ENCODE data around the gene DYNLT2.
A peak's percentile ranks its signal among the peaks of the same experiment; 100 is the strongest.
"Not testable (repeated sequence)": the region's sequence is repeated elsewhere in the genome, so short reads cannot be mapped to it uniquely, and the experiment has no call there.

DYNLT2 gene

DNA sequence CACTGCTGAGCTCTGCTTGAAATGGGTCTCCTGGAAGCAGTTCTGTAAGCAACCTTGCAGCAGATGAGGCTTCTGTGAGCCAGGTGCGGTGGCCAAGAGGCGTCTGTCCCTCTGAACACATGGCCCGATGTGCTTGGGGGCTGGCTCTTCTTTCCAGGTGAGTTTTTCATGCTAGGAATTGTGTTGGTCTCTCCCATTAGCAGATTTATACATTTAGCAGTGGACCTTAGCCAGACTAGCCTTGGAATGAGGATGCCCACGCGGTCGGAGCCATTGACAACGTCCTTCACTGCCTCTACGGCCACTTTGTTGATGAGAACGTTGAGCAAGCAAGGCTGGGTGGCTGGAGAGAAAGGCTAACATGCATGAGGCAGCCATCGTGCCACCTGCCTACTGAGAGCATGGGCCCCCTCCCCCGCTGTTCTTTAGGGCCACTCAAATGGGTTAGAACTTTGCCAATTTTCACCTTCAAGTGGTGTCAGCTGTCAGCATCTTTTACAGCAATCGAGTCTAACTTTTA, 33.5 kb upstream of the DYNLT2 start:
- H3K4me3 ChIP-seq (ENCODE audit: low read length) = no peak overlapping the region
- no peak for DNase-seq (ENCODE audit: low read depth, low spot score)

- DNase-seq (ENCODE audit: low read depth, low spot score) = no peak
Measured at GRCh38 chr6:169783971-169784820, 32.8 kb upstream of the DYNLT2 start.

GRCh38 chr6:169783401-169783800, 32.0 kb upstream of the DYNLT2 start:
- no peak for DNase-seq (ENCODE audit: low read depth, low spot score)
- no peak overlapping the region for H3K4me3 ChIP-seq (ENCODE audit: low read length)

More at GRCh38 chr6:169783971-169784820, 32.8 kb upstream of the DYNLT2 start:
- no peak overlapping the region for H3K4me3 ChIP-seq (ENCODE audit: low read length)

- H3K4me3 ChIP-seq (ENCODE audit: low read length) = no peak overlapping the region
- DNase-seq (ENCODE audit: low read depth, low spot score) = no peak
Measured at GRCh38 chr6:169782966-169783365, 31.6 kb upstream of the DYNLT2 start.

DNA sequence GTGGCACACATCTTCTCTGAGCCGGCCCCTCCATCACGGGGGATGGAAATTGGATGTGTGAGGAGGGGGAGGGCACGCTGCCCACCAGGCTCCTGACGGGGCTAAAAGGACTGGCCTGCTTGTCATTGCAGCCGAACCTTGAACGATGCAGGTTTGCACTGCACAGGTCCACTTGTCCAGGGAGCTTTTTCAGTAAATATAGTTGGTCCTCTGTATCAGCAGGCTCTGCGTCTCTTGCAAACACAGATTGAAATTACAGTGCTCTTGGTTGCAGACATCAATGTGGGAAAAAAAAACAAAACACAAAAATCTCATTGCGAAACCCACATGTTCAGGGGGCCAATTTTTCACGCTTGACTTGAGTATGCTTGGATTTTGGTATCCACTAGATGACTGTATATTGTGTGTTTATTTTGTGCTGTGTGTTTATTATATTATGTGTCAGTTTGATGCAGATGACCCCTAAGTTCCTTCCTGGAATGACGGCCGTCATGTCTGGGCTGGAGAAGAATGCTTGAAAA, 29.3 kb upstream of the DYNLT2 start:
- DNase-seq (ENCODE audit: low read depth, low spot score) = no peak
- no peak overlapping the region for H3K4me3 ChIP-seq (ENCODE audit: low read length)

GRCh38 chr6:169779896-169780295, 28.5 kb upstream of the DYNLT2 start:
- no peak overlapping the region for H3K4me3 ChIP-seq (ENCODE audit: low read length)
- no peak for DNase-seq (ENCODE audit: low read depth, low spot score)

DNA sequence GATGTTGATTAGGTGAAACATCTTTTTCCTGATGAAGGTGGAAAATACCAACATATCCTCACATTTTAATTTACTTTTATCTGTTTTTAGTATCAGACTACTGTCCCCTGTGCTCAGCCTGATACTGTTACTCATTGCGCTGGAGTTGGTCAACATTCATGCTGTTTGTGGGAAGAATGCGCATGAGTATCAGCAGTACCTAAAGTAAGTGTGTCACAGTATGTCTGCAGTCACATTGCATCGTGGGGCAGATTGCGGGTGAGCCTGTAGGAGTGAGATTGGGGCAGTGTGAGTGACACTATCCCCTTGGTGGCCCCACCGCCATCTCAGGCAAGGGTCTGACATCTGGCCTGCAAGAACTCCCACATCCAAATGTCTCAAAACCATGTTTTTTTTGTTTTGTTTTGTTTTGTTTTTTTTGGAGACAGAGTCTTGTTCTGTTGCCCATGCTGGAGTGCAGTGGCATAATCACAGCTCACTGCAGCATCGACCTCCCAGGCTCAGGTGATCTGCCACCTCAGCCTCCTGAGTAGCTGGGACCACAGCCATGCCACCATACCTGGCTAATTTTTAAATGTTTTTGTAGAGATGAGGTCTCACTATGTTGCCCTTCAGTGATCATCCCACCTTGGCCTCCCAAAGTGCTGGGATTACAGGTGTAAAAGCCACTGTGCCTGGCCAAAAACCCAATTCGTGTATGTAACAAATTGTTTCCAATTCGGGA, 27.9 kb upstream of the DYNLT2 start:
- DNase-seq (ENCODE audit: low read depth, low spot score) = no peak
- H3K4me3 ChIP-seq (ENCODE audit: low read length) = no peak overlapping the region

- no peak for DNase-seq (ENCODE audit: low read depth, low spot score)
- no peak overlapping the region for H3K4me3 ChIP-seq (ENCODE audit: low read length)
Measured at GRCh38 chr6:169778646-169779045, 27.3 kb upstream of the DYNLT2 start.

DNA sequence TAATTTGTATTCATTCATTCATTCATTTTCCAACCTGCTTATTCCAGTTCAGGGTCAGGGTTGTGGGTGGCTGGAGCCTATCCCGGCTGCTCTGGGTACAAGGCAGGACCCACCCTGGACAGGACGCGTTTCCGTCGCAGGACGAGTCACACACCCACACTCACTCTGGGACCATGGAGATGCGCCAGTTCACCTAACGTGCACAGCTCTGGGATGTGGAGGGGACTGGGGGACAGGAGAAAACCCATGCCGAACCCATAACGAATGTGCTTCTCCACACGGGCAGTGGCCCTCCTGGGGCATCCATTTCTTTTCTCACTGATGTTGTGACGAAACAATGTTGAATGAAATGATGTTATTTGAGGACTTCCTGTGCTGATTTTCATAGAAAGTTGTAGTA, 26.5 kb upstream of the DYNLT2 start:
- no peak for DNase-seq (ENCODE audit: low read depth, low spot score)
- H3K4me3 ChIP-seq (ENCODE audit: low read length) = no peak overlapping the region

- no peak overlapping the region for H3K4me3 ChIP-seq (ENCODE audit: low read length)
Measured at GRCh38 chr6:169776379-169776778, 25.0 kb upstream of the DYNLT2 start.

GRCh38 chr6:169775321-169775720, 23.9 kb upstream of the DYNLT2 start:
- no peak for DNase-seq (ENCODE audit: low read depth, low spot score)
- H3K4me3 ChIP-seq (ENCODE audit: low read length) = no peak overlapping the region

More at GRCh38 chr6:169776379-169776778, 25.0 kb upstream of the DYNLT2 start:
- no peak for DNase-seq (ENCODE audit: low read depth, low spot score)

GRCh38 chr6:169774347-169774746, 23.0 kb upstream of the DYNLT2 start:
- no peak for DNase-seq (ENCODE audit: low read depth, low spot score)
- no peak overlapping the region for H3K4me3 ChIP-seq (ENCODE audit: low read length)

DNA sequence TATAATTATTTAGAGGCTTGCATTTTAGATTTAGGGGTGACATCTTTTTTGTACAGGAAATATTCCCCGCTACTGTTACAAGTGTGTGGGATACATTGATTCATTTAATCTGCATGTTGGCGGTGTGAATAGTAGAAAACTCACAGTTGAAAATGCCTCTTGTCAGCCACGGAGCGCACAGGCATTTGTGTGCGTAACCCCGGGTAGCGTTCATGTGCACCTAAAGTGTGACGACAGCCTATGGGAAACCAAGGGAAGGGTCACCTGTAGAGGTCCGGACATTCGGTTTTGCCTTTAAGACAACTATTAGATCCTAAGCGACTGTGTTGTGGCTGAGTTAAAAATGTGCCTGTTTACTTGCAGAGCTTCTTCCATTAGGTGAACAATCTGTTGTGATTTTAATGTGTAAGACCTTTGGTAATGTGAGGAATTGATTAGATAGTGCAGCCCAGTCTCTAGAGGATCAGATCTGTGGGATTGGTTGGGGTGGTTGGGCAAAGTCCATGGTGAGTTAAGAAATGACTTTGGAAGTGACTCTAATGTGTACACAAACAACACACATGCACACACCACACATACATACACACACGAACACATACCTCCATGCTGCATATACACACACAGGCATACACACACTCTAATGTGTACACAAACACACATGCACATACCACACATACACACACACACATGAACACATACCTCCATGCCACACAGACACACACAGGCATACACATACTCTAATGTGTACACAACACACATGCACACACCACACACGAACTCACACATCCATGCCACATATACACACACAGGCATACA, 15.8 kb upstream of the DYNLT2 start:
- DNase-seq (ENCODE audit: low read depth, low spot score) = no peak
- H3K4me3 ChIP-seq (ENCODE audit: low read length) = no peak overlapping the region

DNA sequence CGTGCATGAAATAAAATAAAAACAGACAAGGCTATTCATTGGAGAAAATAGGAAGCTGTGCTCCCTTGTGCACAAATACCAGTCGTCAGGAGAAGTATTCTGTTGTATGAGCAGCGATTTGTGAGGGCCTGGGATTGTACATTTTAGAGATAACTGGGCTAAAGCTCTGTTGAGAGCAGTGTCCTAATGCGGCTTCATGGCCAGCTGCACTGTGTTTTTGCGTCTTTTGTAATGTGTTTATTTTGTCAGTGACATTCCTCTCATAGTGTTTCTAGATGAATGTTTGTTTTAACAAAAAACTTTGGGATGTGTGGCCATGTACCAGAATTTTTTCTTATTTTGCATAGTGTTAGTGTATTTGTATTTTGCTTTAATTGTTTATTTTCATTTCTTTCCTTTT, 14.9 kb upstream of the DYNLT2 start:
- H3K4me3 ChIP-seq (ENCODE audit: low read length) = no peak overlapping the region
- no peak for DNase-seq (ENCODE audit: low read depth, low spot score)

- DNase-seq (ENCODE audit: low read depth, low spot score); H3K4me3 ChIP-seq (ENCODE audit: low read length): not testable (repeated sequence)
Measured at GRCh38 chr6:169765789-169766188, 14.4 kb upstream of the DYNLT2 start.

DNA sequence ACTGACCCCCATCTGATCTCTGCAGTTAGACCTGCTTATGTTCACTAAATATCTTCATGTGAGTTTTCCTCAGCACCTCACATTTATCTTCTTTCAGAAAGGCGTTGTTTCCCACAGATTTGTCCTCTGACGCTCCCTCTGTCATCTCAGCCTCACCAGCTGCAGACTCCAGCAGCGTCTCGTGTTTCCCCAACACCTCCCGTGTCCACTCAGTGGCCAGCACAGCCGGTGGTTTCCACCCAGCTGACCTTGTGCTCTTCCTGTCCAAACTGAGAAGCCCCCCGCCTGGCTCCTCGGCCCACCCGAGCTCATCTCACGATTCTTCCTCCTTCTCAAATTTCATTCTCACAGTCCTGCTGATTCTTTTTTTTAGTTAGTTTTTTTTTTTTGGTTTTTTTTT, 12.5 kb upstream of the DYNLT2 start:
- H3K4me3 ChIP-seq (ENCODE audit: low read length) = no peak overlapping the region
- no peak for DNase-seq (ENCODE audit: low read depth, low spot score)

DNA sequence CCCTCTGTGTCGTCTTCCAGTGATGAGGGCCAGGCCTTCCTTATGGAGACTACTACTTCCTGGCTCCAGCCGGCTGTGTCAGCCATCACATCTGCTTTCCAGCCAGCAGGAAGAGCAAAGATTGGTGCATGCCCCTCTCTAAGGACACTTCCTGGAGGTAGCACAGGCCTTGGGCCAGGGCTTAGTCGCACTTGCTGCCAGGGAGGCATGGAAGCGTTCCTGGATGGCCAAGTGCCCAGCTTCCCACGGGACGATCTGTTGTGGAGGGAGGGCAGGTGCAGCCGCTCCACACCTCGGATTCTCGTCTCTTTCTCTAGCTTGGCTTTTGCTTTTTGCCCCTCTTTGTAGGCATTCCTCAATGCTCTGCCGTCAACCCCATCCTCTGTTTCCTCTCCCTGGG, 11.9 kb upstream of the DYNLT2 start:
- no peak overlapping the region for H3K4me3 ChIP-seq (ENCODE audit: low read length)
- DNase-seq (ENCODE audit: low read depth, low spot score) = no peak

DNA sequence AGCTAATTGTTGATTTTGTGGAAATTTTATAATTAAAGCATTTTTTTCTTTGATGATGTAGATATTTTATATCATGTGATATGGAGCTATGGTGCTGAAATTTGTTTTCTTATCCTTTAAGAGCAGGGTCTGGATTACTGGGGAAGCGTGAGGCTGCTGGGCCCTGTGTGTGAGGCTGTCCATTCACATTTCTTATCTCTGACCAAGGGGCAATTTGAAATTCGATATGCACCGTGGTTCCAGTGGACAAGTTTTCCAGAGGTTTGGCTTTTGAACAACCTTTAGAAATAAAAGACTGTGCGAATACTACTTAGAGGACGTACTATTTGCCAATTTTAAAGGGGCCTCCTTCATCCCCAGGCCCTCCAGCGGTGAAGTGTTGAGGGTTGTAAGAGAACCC, 3.8 kb upstream of the DYNLT2 start:
- no peak overlapping the region for H3K4me3 ChIP-seq (ENCODE audit: low read length)
- no peak for DNase-seq (ENCODE audit: low read depth, low spot score)

- DNase-seq (ENCODE audit: low read depth, low spot score) = no peak
- H3K4me3 ChIP-seq (ENCODE audit: low read length) = peak overlapping the region; percentile 89
Measured at GRCh38 chr6:169752074-169752623, 777 bp upstream of the DYNLT2 start.

All from Jurkat, Clone E6-1 (cell line).